ENCODE measurements around the gene UNC93A.

GRCh38 chr6:167291623-167292300, 647 bp downstream of the UNC93A start:
- TF ChIP-seq CTCF (IDR thresholded peaks at IDR 0.05): no peak
- TF ChIP-seq POLR2A (IDR thresholded peaks at IDR 0.05): no peak
- no peak for TF ChIP-seq EP300 (IDR thresholded peaks at IDR 0.05)
- TF ChIP-seq POLR2AphosphoS5 (IDR thresholded peaks at IDR 0.05): no peak
